ENCODE results near the gene TEN1.

GRCh38 chr17:76017481-76018339, 38.7 kb downstream of the TEN1 start:
- TF ChIP-seq CTCF (IDR thresholded peaks at IDR 0.05) (no peak), POLR2A (IDR thresholded peaks at IDR 0.05) (no peak), EP300 (IDR thresholded peaks at IDR 0.05) (no peak), POLR2AphosphoS5 (IDR thresholded peaks at IDR 0.05) (no peak)

All from stomach (tissue), 4 donors.